Endothelial cell of umbilical vein (primary cell): Measurements from ENCODE around the gene APOC3. TPM values are rescaled to one million over a fixed set of nuclear protein-coding genes. Genes with fewer than 3 reads are reported as not detected.

Experiments used
- BruUV-seq: library from RNA; stranded (reverse); fragments of 400-500 nt; replicated peaks from 2 replicates; lab custom pipeline; 2021; lab: Mats Ljungman, UMichigan
- CTCF ChIA-PET: fragments of 300-600, 350-600 bp; sonication (Branson Sonifier 250); formaldehyde crosslinking; loops from one replicate; lab custom pipeline; 2021; ENCODE audit warnings: antibody characterized with exemption, inconsistent platforms; lab: Charles Lee
- POLR2A ChIA-PET: fragments of 300-600, 350-600 bp; sonication (Branson Sonifier 250); formaldehyde crosslinking; loops from one replicate; lab custom pipeline; 2021; ENCODE audit warnings: antibody characterized with exemption, inconsistent platforms; lab: Charles Lee
- DNase-seq: peaks from one replicate; pipeline ENCODE4 v3.0.0-alpha.2; 2011; ENCODE audit warnings: low read depth, low spot score
- FAIRE-seq: peaks from 2 replicates; lab custom pipeline; 2011; peaks lifted over from hg19 to GRCh38; lab: Jason Lieb, UNC
- H2AFZ ChIP-seq: 2 replicates; pipeline ENCODE4 v1.6.0; 2012; ENCODE audit warnings: low read depth, low read length, control low read depth, inconsistent platforms
- H3K27ac ChIP-seq: 2 replicates; pipeline ENCODE4 v1.5.1; 2011; ENCODE audit warnings: low read depth, mild to moderate bottlenecking, control low read depth, low read length, moderate library complexity; ENCODE audit not compliant: insufficient read depth
- H3K27me3 ChIP-seq, 2 experiments: 2 replicates each; pipeline versions ENCODE4 v1.6.0 to v1.6.1; 2011; ENCODE audit warnings: low read length in 2 of 2, mixed read lengths in 1 of 2; ENCODE audit not compliant: control insufficient read depth in 2 of 2, insufficient read depth in 2 of 2
- H3K36me3 ChIP-seq, 2 experiments: 2 replicates in 1 of 2; 3 replicates in 1 of 2; pipeline ENCODE4 v1.5.1; 2011; ENCODE audit warnings: low read length in 2 of 2, mild to moderate bottlenecking in 1 of 2, moderate library complexity in 1 of 2; ENCODE audit not compliant: control insufficient read depth in 2 of 2, insufficient read depth in 2 of 2; ENCODE audit errors: extremely low read depth in 1 of 2
- H3K4me1 ChIP-seq: 3 replicates; pipeline ENCODE4 v1.5.1; 2011; ENCODE audit warnings: mild to moderate bottlenecking, low read length; ENCODE audit not compliant: control insufficient read depth, insufficient read depth; ENCODE audit errors: extremely low read depth
- H3K4me2 ChIP-seq: 2 replicates; pipeline ENCODE4 v1.6.1; 2011; ENCODE audit warnings: low read length, control low read depth, mixed read lengths; ENCODE audit not compliant: insufficient read depth
- H3K4me3 ChIP-seq, 3 experiments: fragments of 200-600 bp in 1 of 3; sonication (generic), shearing (Covaris generic) in 1 of 3; replicated peaks in 1 of 3; 2 replicates each; pipeline ENCODE4 v1.5.1; 2011 to 2016; ENCODE audit warnings: control low read depth in 3 of 3, low read length in 3 of 3, mild to moderate bottlenecking in 2 of 3, inconsistent platforms in 1 of 3, low read depth in 1 of 3, moderate library complexity in 1 of 3; ENCODE audit not compliant: insufficient read depth in 1 of 3
- H3K79me2 ChIP-seq: 2 replicates; pipeline ENCODE4 v1.6.0; 2012; ENCODE audit warnings: low read length, inconsistent platforms; ENCODE audit not compliant: control insufficient read depth, insufficient read depth
- H3K9ac ChIP-seq: replicated peaks from 2 replicates; pipeline ENCODE3; 2011; ENCODE audit warnings: low read length, control low read depth; ENCODE audit not compliant: insufficient read depth; ENCODE audit errors: extremely low read depth
- H3K9me1 ChIP-seq: replicated peaks from 3 replicates; pipeline ENCODE4 v1.6.0; 2011; ENCODE audit warnings: mild to moderate bottlenecking, low read length; ENCODE audit not compliant: control insufficient read depth, insufficient read depth; ENCODE audit errors: extremely low read depth
- H3K9me3 ChIP-seq: replicated peaks from 2 replicates; pipeline ENCODE4 v1.5.1; 2012; ENCODE audit warnings: low read length, inconsistent platforms; ENCODE audit not compliant: control insufficient read depth, insufficient read depth
- H4K20me1 ChIP-seq: replicated peaks from 2 replicates; pipeline ENCODE3; 2011; ENCODE audit warnings: mild to moderate bottlenecking, low read length; ENCODE audit not compliant: control insufficient read depth, insufficient read depth; ENCODE audit errors: extremely low read depth
- EZH2 ChIP-seq: IDR thresholded peaks from 2 replicates; pipeline ENCODE4 v1.6.1; 2012; ENCODE audit warnings: borderline replicate concordance, low read depth, mild to moderate bottlenecking, moderate library complexity, low read length, inconsistent platforms; ENCODE audit not compliant: severe bottlenecking
- FOS ChIP-seq: IDR thresholded peaks from 2 replicates; pipeline ENCODE4 v1.6.1; 2011; ENCODE audit warnings: mild to moderate bottlenecking, low read length, moderate library complexity, borderline replicate concordance; ENCODE audit not compliant: insufficient read depth
- GATA2 ChIP-seq: IDR thresholded peaks from 2 replicates; pipeline ENCODE4 v1.7.0; 2011; ENCODE audit warnings: low read depth, mild to moderate bottlenecking, moderate library complexity, mixed read lengths, low read length; ENCODE audit not compliant: insufficient read length, insufficient read depth
- JUN ChIP-seq: IDR thresholded peaks from 2 replicates; pipeline ENCODE4 v1.6.1; 2011; ENCODE audit warnings: borderline replicate concordance, low read depth; ENCODE audit not compliant: insufficient read length, insufficient read depth
- MYC ChIP-seq: IDR thresholded peaks from one replicate; pipeline ENCODE4 v1.6.1; 2011; ENCODE audit warnings: mild to moderate bottlenecking, low read depth, low read length
- POLR2A ChIP-seq: IDR thresholded peaks from 2 replicates; pipeline ENCODE4 v1.6.1; 2012; ENCODE audit warnings: low read depth, mild to moderate bottlenecking, control low read depth, low read length
- POLR2AphosphoS5 ChIP-seq: IDR thresholded peaks from 2 replicates; pipeline ENCODE4 v1.6.1; 2012; ENCODE audit warnings: low read depth, mild to moderate bottlenecking, control low read depth, low read length, moderate library complexity; ENCODE audit not compliant: insufficient read depth
- dilution Hi-C: fragments of 300-500 bp; cut with MboI; formaldehyde crosslinking; loops from one replicate; pipeline ENCODE4 v1.15.0; 2019; ENCODE audit warnings: low sequenced_read_pairs; ENCODE audit not compliant: extremely low pct_ligation_motif_present
- intact Hi-C: fragments of 100-400 bp; cut with micrococcal nuclease; formaldehyde crosslinking; loops from one replicate; pipeline ENCODE4 v1.10.0; 2022
- polyA plus RNA-seq, 4 experiments: library from polyadenylated mRNA; depleted of rRNA in 3 of 4; stranded (reverse) in 3 of 4; unstranded in 1 of 4; fragments of >200 nt; gene quantifications; 2 replicates each; pipeline versions ENCODE4 v1.2.1 to v1.2.3, GENCODE V29; 2011 to 2012; ENCODE audit warnings: missing spikeins in 1 of 4
- total RNA-seq: library from RNA; stranded (reverse); gene quantifications from 2 replicates; pipeline ENCODE4 v1.2.3, GENCODE V29; 2021
- TF ChIP-seq, protein P1 (sequence below): IDR thresholded peaks from 2 replicates; pipeline ENCODE4 v1.6.1; 2011; ENCODE audit not compliant: insufficient read depth, insufficient read length
- TF ChIP-seq, protein P2 (sequence below), 2 donors: IDR thresholded peaks; 1 replicate in 1 of 2; 2 replicates in 1 of 2; pipeline ENCODE4 v1.5.1; 2011; ENCODE audit warnings: low read length in 2 of 2, mild to moderate bottlenecking in 2 of 2, moderate library complexity in 2 of 2, control low read depth in 1 of 2, inconsistent platforms in 1 of 2, low read depth in 1 of 2; ENCODE audit not compliant: insufficient read depth in 1 of 2; ENCODE audit errors: extremely low read depth in 1 of 2

The APOC3 gene
- total and polyA plus RNA-seq, 2 donors (not counting 3 experiments of a cell fraction or from before 2014, with no cell fraction given) = not detected

DNA sequence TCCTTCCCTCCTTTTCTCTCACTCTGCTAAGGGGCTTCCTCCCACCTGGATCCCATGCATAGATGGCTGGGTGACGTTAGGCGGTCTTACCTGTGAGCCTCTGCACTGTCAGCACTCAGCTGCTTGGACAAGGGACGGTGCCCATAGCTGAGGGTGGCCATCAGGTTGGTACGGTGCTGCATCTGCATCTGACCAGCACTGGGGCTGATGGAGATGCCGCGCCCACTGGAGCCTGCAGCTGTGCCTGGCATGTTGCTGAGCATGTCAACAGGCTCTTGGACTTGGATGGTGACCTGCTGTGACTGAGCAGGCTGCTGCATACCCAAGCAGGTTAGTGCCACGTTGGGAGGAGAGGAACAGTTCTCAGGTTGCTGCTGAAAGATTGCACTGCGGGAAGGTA lies 29.5 kb downstream of the APOC3 start:
- POLR2A ChIA-PET = no interaction called here
- peaks cover 14% of the 10 kb centered on the region for H3K4me1 ChIP-seq
- H3K9me3 ChIP-seq = no peaks in the 10 kb centered on the region
- no peaks in the 10 kb centered on the region for H3K9me1 ChIP-seq
- DNase-seq = no peak
- no peak overlapping the region for H3K27ac ChIP-seq
- no peak for FAIRE-seq
- CTCF ChIA-PET = interaction anchor here (2.8 kb wide), 1 partner anchor 23 kb away, joined by 8 read pairs; no protein-coding TSS in a partner anchor
- no peaks in the 10 kb centered on the region for H3K79me2 ChIP-seq
- peaks cover 2 to 19% of the 10 kb centered on the region in 2 experiments for H3K36me3 ChIP-seq
- H4K20me1 ChIP-seq = no peaks in the 10 kb centered on the region
- intact Hi-C loops = no loop called here
- no peak overlapping the region for H3K4me2 ChIP-seq
- dilution Hi-C loops = no loop called here
- BruUV-seq = no TSS peak
- TF ChIP-seq GATA2 = no peak
- no peak for TF ChIP-seq POLR2A
- TF ChIP-seq, protein P1, sequence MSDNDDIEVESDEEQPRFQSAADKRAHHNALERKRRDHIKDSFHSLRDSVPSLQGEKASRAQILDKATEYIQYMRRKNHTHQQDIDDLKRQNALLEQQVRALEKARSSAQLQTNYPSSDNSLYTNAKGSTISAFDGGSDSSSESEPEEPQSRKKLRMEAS = no peak
- no peak for TF ChIP-seq FOS
- no peaks in the 10 kb centered on the region for H3K27me3 ChIP-seq
- H3K9ac ChIP-seq = no peak overlapping the region
- no peak overlapping the region for H3K4me3 ChIP-seq
- no peak overlapping the region for H2AFZ ChIP-seq

DNA sequence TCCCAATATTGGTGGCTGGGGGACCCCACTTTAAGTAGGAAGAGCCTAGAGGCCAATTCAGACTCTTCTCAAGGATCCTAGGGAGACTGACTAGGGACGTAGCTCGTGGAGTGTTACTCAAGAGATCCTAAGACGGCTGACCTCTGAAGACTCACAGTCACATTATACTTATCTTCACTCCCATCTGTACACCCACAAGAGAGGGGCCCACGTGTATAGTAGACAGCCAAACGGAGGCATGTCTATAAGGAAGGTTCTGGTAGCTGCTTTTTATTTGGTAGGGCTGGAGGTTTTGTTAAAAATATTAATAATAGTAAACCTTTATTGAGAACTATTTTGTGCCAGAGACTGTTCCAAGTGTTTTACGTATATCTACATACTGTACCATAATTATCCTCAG lies 30.6 kb downstream of the APOC3 start:
- TF ChIP-seq FOS = no peak
- no peak for TF ChIP-seq JUN
- no peak for TF ChIP-seq POLR2AphosphoS5
- TF ChIP-seq EZH2 = no peak
- TF ChIP-seq, protein P1 = no peak
- TF ChIP-seq, protein P2, sequence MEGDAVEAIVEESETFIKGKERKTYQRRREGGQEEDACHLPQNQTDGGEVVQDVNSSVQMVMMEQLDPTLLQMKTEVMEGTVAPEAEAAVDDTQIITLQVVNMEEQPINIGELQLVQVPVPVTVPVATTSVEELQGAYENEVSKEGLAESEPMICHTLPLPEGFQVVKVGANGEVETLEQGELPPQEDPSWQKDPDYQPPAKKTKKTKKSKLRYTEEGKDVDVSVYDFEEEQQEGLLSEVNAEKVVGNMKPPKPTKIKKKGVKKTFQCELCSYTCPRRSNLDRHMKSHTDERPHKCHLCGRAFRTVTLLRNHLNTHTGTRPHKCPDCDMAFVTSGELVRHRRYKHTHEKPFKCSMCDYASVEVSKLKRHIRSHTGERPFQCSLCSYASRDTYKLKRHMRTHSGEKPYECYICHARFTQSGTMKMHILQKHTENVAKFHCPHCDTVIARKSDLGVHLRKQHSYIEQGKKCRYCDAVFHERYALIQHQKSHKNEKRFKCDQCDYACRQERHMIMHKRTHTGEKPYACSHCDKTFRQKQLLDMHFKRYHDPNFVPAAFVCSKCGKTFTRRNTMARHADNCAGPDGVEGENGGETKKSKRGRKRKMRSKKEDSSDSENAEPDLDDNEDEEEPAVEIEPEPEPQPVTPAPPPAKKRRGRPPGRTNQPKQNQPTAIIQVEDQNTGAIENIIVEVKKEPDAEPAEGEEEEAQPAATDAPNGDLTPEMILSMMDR (IDR thresholded peaks at IDR 0.05; ENCODE audit: extremely low read depth in 1 of 2, insufficient read depth in 1 of 2, low read depth in 1 of 2, low read length in 2 of 2) = no peak
- TF ChIP-seq MYC = no peak
- no peak for TF ChIP-seq POLR2A
- no peak overlapping the region for H3K4me2 ChIP-seq
- no TSS peak for BruUV-seq
- no peak for FAIRE-seq
- H3K79me2 ChIP-seq = no peaks in the 10 kb centered on the region
- peaks cover 10% of the 10 kb centered on the region for H3K4me1 ChIP-seq
- POLR2A ChIA-PET = no interaction called here
- no peak for DNase-seq
- no peak overlapping the region for H2AFZ ChIP-seq
- intact Hi-C loops = no loop called here
- CTCF ChIA-PET = interaction anchor here (2.8 kb wide), 1 partner anchor 24 kb away, joined by 8 read pairs; no protein-coding TSS in a partner anchor
- peaks cover 2 to 19% of the 10 kb centered on the region in 2 experiments for H3K36me3 ChIP-seq
- H4K20me1 ChIP-seq = no peaks in the 10 kb centered on the region
- H3K9me1 ChIP-seq = no peaks in the 10 kb centered on the region
- no peaks in the 10 kb centered on the region for H3K9me3 ChIP-seq
- H3K27ac ChIP-seq = no peak overlapping the region
- no peak overlapping the region for H3K9ac ChIP-seq
- no peak overlapping the region for H3K4me3 ChIP-seq
- dilution Hi-C loops = no loop called here
- no peaks in the 10 kb centered on the region for H3K27me3 ChIP-seq
